ENCODE results near the gene JAKMIP3. TPM values are rescaled to one million over a fixed set of nuclear protein-coding genes. Genes with fewer than 3 reads are reported as not detected.
A peak's percentile ranks its signal among the peaks of the same experiment; 100 is the strongest.

JAKMIP3 gene
- total RNA-seq, 2 experiments from 2014 or later: 0.40 to 0.52 TPM

DNA sequence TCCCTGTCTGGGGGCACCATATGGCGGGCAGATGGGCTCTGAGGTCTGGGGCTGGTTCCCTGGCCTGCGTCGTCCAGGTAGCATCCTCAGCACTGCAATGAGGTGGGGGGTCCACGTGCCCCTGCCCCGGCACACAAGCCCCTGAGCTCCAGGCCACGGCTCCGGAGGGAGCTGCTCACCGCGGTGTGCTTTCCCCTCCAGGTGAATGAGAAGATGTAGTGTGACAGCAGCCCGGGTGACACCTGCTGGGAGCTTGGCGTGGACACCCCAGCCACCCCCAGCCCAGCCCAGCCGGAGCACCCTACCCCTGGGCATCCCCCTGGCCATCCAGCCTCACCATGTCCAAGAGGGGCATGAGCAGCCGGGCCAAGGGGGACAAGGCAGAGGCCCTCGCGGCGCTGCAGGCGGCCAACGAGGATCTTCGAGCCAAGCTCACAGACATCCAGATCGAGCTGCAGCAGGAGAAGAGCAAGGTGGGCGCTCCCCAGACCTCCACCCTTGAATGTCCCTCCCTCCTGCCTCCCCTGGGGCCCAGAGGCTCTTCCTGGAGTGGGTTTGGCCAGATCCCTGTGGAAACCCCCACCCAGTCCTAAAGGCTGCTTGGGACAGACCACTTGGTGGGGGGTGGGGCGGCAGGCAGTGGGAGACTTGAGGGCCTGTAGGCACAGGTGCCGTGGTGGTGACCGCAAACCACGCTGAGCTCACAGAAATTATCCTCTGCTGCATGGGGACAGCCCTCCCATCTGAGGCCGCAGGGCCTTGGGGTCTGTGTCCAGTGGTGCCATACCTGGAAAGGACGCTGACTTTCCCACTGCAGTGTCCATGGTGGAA is 38.9 kb downstream of the JAKMIP3 start:
- no peak for DNase-seq
- Mint-ChIP-seq H3K36me3 (ENCODE audit: low read depth) (no peaks in the 10 kb centered on the region), H3K9me3 (no peaks in the 10 kb centered on the region), H3K27me3 (ENCODE audit: low read depth) (peaks cover 10% of the 10 kb centered on the region), H3K4me1 (ENCODE audit: low read depth) (no peaks in the 10 kb centered on the region), H3K4me3 (no peak overlapping the region), H3K27ac (no peak overlapping the region)
- CTCF ChIA-PET: no interaction called here
- intact Hi-C loops (cut with micrococcal nuclease): no loop called here

DNA sequence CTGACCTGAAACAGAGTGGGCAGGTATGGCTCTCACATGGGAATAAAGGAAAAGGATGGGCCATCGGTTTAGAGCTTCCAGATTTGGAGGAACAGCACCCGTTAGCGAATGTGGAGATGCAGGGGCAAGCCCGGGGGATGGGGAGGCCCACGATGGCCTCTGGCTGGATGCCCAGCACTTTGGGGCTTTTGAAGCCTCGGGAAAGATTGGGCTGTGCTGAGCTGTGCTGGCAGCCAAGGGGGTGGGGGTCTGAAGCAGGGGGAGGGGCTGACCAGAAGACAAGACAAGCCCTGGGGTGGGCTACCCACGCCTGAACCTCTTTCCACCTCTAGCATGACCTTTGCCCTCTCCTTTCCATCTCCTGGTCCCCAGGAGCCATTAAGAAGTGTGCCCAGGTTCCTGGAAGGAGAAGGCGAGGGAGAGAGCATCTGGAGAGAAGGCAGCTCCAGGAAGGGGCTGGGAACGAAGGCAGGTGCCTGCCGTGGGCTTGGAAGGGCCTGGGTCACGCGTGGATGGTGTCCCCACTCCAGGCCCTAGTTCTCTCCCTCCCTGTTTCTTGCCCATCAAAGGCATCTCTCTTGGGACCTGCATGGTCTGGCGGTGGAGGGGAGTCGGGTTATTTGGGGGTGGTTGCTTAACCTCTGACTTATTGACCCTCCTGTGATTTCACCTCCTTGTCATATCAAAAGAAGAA is 39.7 kb downstream of the JAKMIP3 start:
- H3K27ac Mint-ChIP-seq: no peak overlapping the region
- intact Hi-C loops (cut with micrococcal nuclease): no loop called here
- DNase-seq: no peak
- H3K9me3 Mint-ChIP-seq: no peaks in the 10 kb centered on the region
- CTCF ChIA-PET: no interaction called here
- no peaks in the 10 kb centered on the region for H3K4me1 Mint-ChIP-seq (ENCODE audit: low read depth)
- peaks cover 10% of the 10 kb centered on the region for H3K27me3 Mint-ChIP-seq (ENCODE audit: low read depth)
- H3K36me3 Mint-ChIP-seq (ENCODE audit: low read depth): no peaks in the 10 kb centered on the region
- H3K4me3 Mint-ChIP-seq: no peak overlapping the region

DNA sequence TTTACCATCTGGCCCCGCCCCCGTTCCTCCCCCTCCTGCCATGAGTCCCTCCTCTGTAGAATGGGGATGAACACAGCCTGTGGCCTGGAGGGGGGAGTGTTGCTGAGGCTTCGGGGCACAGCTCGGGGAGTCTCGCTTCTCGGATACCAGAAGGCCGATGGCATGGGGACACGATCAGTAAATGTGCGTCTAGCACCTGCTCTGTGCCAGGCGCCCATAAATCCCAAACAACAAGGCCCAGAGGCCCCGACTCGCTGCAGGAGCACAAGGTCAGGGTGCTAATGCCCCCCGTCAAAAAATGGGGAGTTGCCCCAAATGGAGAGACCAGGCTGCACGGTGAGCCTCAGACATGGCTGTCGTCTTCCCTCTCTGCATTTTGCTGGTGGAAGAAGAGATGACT is 40.7 kb downstream of the JAKMIP3 start:
- CTCF ChIA-PET: no interaction called here
- Mint-ChIP-seq H3K36me3 (ENCODE audit: low read depth) (no peaks in the 10 kb centered on the region), H3K27me3 (ENCODE audit: low read depth) (peaks cover 5% of the 10 kb centered on the region), H3K27ac (no peak overlapping the region), H3K4me1 (ENCODE audit: low read depth) (no peaks in the 10 kb centered on the region), H3K9me3 (no peaks in the 10 kb centered on the region), H3K4me3 (no peak overlapping the region)
- no peak for DNase-seq
- intact Hi-C loops (cut with micrococcal nuclease): no loop called here

DNA sequence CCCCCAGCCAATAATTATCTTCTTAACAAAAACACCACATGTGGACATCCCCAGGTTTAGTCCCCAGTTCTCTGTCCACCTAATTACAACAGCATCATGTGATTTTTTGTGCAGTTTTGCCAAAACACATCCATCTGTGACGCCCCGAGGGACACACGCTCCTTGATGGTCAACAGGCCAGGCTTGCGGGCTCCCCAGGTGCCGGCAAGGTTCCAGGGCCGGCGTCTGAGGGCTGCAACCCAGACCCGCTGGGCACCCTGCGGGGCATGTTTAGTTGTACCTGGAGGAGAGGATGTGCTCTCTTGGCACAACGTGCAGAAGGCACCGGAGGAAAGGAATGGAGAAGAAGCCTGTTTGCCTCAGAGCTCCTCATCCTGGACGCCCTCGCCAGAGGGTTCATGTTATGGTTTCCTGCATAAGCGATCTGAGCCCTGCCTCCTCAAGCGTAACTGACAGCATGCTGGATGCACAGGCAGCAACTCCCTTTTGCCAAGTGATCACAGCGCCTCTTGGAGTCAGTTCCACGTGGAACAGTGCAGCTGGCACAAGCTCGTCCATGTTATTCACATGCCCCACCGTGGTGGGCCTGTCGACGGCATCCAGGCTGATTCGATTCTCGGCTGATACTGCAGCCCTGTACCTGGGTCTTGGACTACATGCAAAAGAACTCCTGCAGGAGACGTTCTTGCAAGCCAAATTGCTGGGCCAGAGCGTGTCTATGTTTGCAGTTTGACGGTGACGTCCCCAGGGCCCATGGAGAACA is 41.6 kb downstream of the JAKMIP3 start:
- Mint-ChIP-seq H3K36me3 (ENCODE audit: low read depth) (no peaks in the 10 kb centered on the region), H3K27me3 (ENCODE audit: low read depth) (no peaks in the 10 kb centered on the region), H3K27ac (no peak overlapping the region), H3K4me3 (no peak overlapping the region), H3K4me1 (ENCODE audit: low read depth) (no peaks in the 10 kb centered on the region), H3K9me3 (no peaks in the 10 kb centered on the region)
- no peak for DNase-seq
- intact Hi-C loops (cut with micrococcal nuclease): no loop called here
- CTCF ChIA-PET: no interaction called here

DNA sequence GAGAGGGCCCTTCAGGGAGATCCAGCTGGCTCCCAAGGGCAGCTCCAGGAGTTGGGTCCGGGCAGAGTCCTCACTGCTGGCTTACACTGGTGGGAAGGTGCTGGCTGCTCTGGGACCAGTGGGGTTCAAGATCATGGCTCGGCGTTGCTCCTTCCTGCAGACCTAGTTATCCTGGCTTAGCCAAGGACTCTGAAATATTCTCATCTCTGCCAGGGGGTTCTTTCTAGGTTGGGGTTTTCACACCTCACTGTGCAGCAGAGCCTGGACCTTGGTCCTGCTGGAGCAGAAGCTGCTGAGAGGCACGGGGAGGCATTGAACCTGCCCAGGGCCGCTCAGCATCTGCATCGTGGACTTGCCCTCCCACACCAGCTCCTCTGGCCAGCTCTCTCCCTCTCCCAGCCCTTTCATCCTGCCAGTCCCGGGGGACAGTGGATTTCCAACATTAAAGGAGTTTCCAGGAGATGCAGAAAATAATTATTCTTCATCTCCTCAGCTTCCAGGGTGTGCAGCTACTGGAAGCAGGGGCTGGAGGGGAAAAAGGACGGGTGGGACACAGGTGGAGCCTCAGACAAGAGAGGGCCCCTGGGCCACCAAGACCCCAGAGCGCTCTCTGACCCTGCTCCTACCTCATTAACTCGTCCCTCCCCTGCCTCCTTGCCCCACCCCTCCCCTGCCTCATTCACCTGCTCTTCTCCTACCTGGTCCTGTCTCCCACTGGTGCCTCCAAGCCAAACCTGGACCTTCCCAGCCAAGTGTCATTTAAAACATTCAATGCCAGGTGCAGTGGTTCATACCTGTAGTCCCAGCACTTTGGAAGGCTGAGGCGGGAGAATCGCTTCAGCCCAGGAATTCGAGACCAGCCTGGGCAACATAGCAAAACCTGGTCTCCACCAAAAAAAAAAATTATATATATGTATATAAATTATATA is 42.5 kb downstream of the JAKMIP3 start:
- Mint-ChIP-seq H3K36me3 (ENCODE audit: low read depth) (no peaks in the 10 kb centered on the region), H3K27ac (no peak overlapping the region), H3K4me1 (ENCODE audit: low read depth) (no peaks in the 10 kb centered on the region), H3K4me3 (no peak overlapping the region), H3K9me3 (no peaks in the 10 kb centered on the region), H3K27me3 (ENCODE audit: low read depth) (no peaks in the 10 kb centered on the region)
- CTCF ChIA-PET: no interaction called here
- intact Hi-C loops (cut with micrococcal nuclease): no loop called here
- DNase-seq: no peak

DNA sequence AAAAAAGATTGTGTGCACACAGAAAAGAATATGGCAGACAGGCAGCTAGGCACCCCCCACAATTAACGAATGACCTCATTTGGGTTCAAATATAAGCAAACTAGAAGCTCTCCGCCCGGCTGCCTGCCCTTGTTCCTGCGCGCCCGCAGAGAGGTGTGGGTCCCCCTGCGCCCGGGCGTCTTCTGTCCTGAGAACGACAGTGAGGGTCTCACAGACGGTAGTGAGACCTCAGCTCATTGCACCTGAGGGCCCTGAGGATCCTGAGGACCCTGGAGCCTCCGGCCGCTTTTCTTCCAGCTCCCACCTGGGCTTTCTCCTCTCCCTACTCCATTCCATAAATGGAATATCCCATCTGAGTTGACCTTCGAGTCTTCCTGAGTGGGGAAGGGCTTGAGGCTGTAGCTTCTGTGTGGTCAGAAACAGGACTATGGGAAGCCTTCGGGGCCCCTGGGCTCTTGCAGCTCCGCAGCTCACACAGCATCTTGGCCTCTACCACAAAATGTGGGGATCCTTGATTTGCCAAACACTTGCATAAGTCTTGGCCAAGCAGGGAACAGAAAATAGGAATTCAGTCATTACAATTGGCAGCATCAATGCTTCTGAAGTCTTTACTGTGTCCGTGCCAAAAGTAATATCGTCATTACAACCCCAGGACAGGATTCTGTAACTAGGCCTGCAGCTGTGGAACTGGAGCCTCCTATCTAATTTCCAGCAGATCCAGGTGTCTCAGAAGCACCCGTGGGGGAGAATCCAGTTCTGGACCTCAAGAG is 43.8 kb downstream of the JAKMIP3 start:
- Mint-ChIP-seq H3K36me3 (ENCODE audit: low read depth) (no peaks in the 10 kb centered on the region), H3K4me3 (no peak overlapping the region), H3K4me1 (ENCODE audit: low read depth) (no peaks in the 10 kb centered on the region), H3K9me3 (no peaks in the 10 kb centered on the region), H3K27me3 (ENCODE audit: low read depth) (no peaks in the 10 kb centered on the region), H3K27ac (no peak overlapping the region)
- CTCF ChIA-PET: interaction anchor here (0.6 kb wide), 1 partner anchor 208 kb away, joined by 5 read pairs; no protein-coding TSS in a partner anchor
- no peak for DNase-seq
- intact Hi-C loops (cut with micrococcal nuclease): no loop called here

DNA sequence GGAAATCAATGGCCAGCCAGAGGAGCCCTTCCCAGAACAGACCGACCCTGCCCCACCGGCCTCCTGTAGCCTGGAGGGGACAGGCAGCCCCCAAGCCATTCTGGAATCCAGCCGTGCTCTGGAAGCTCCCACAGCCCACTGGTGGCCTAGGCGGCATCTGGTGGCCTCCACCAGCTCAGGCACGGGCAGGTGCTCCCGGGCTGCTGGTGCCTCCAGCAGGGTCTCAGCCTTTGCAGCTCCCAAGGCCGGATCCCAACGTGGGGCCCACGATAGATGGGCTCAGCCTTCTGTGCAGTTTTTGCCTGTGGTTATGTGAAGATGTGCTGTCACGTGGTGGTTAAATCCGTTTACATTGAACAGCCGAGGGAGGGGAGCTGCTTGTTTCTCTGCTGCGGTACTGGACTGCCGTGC is 44.4 kb downstream of the JAKMIP3 start:
- CTCF ChIA-PET: no interaction called here
- H3K4me1 Mint-ChIP-seq (ENCODE audit: low read depth): no peaks in the 10 kb centered on the region
- no peak overlapping the region for H3K27ac Mint-ChIP-seq
- DNase-seq: no peak
- H3K9me3 Mint-ChIP-seq: no peaks in the 10 kb centered on the region
- intact Hi-C loops (cut with micrococcal nuclease): no loop called here
- H3K36me3 Mint-ChIP-seq (ENCODE audit: low read depth): no peaks in the 10 kb centered on the region
- H3K27me3 Mint-ChIP-seq (ENCODE audit: low read depth): no peaks in the 10 kb centered on the region
- no peak overlapping the region for H3K4me3 Mint-ChIP-seq

DNA sequence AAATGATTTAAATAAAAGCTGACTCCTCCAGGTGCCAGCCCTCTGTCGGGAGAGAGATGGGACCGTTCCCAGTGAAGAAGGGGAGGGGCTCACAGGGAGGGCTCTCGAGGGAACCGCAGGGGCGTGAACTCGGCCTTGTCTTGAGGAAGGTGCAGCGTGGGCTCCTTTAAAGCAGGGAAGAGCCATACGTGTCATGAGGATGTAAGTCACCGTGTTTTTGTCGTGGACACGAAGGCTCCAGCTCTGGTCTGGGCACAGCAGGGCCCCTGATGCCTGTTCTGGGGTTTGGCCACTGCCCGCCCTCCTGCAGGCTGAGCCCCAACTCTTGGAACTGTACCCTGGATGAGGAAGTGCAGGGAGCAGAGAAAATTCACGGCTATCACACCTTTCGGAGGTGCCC is 45.0 kb downstream of the JAKMIP3 start:
- intact Hi-C loops (cut with micrococcal nuclease): no loop called here
- no peaks in the 10 kb centered on the region for H3K36me3 Mint-ChIP-seq (ENCODE audit: low read depth)
- CTCF ChIA-PET: no interaction called here
- H3K27me3 Mint-ChIP-seq (ENCODE audit: low read depth): no peaks in the 10 kb centered on the region
- peak; percentile 0 for DNase-seq
- H3K9me3 Mint-ChIP-seq: no peaks in the 10 kb centered on the region
- H3K4me1 Mint-ChIP-seq (ENCODE audit: low read depth): no peaks in the 10 kb centered on the region
- H3K27ac Mint-ChIP-seq: no peak overlapping the region
- H3K4me3 Mint-ChIP-seq: no peak overlapping the region

DNA sequence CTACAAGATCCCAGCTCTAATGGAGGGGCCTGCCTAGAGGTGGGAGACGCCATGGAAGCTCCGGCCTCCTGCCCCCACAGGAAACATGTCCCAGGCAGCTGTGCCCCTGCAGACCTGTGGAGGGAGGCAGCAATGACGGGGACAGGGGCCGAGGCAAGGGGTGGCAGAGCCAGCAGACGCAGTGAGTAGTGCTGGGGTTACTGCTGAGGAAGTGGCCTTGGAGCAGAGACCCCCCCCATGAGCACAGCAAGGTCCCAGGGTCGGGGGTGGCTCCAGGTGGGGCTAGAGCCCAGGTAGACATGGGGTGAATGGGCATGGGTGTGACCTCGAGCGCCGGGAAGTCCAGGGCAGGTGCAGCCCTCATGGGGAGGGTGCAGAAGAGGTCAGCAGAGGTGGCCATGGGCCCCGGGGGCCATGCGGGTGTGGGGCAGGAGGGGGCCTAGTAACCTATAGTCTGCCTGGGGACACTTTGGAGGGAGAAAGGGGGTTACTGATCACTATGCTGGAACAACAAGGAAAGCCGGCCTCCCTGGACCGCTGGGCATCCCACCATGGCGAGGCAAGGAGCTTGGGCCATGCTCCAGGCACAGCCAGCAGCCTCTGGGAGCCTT is 45.5 kb downstream of the JAKMIP3 start:
- intact Hi-C loops (cut with micrococcal nuclease): no loop called here
- peak; percentile 1 for DNase-seq
- Mint-ChIP-seq H3K4me3 (no peak overlapping the region), H3K36me3 (ENCODE audit: low read depth) (no peaks in the 10 kb centered on the region), H3K4me1 (ENCODE audit: low read depth) (no peaks in the 10 kb centered on the region), H3K9me3 (no peaks in the 10 kb centered on the region), H3K27me3 (ENCODE audit: low read depth) (no peaks in the 10 kb centered on the region), H3K27ac (no peak overlapping the region)
- CTCF ChIA-PET: no interaction called here

DNA sequence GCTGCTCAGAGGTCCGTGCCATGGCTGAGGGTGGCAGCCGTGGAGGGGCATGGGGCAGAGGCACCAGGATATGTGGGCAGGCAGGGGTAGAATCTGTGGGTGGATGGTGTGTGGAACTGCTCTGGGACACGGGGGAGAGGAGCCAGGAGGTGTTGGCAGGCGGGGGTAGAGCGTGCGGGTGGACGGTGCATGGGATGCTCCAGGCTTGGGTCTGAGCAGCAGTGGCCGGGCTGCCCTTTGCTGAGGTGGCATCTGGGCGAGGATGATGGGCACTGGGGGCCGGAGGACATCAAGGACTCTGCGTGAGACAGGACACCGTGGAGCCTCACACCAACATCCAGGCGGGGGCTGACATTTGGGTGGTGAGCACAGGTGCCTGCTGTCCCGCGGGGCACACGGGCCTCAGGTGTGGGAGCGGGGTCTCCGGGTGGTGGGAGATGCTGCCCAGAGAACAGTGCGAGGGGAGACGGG is 46.2 kb downstream of the JAKMIP3 start:
- H3K36me3 Mint-ChIP-seq (ENCODE audit: low read depth): no peaks in the 10 kb centered on the region
- intact Hi-C loops (cut with micrococcal nuclease): no loop called here
- no peaks in the 10 kb centered on the region for H3K4me1 Mint-ChIP-seq (ENCODE audit: low read depth)
- CTCF ChIA-PET: no interaction called here
- peak; percentile 1 for DNase-seq
- H3K9me3 Mint-ChIP-seq: no peaks in the 10 kb centered on the region
- no peaks in the 10 kb centered on the region for H3K27me3 Mint-ChIP-seq (ENCODE audit: low read depth)
- no peak overlapping the region for H3K27ac Mint-ChIP-seq
- H3K4me3 Mint-ChIP-seq: no peak overlapping the region

DNA sequence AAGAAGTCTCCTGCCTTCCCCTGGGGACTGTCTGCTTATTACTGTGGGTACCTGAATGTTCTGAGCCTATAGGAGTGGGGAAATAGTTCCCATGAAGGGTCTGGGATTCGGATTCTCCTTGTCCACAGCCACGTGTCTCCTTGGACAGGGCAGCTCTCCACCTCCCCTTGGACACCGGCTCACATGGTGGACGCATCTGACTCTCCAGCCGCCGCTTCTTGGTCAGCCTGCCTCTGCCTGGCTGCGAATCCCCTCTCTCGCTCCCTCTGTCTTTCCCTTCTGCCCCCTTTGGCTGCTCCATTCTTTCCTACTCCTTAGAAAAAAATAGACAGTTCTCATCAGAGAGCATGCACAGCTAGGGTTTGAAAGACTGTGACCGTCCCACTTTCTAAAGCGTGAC is 46.9 kb downstream of the JAKMIP3 start:
- intact Hi-C loops (cut with micrococcal nuclease): no loop called here
- Mint-ChIP-seq H3K27ac (no peak overlapping the region), H3K27me3 (ENCODE audit: low read depth) (no peaks in the 10 kb centered on the region), H3K4me3 (no peak overlapping the region), H3K9me3 (no peaks in the 10 kb centered on the region), H3K4me1 (ENCODE audit: low read depth) (no peaks in the 10 kb centered on the region), H3K36me3 (ENCODE audit: low read depth) (no peaks in the 10 kb centered on the region)
- CTCF ChIA-PET: no interaction called here
- no peak for DNase-seq
